H1 (cell line): ENCODE results near the gene UGT1A1.

Experiments used
- BCL11A ChIP-seq, 2 experiments: IDR thresholded peaks; one replicate each; pipeline ENCODE4 v1.6.1; 2011; ENCODE audit warnings: low read depth in 2 of 2, low read length in 2 of 2, mild to moderate bottlenecking in 2 of 2
- SRF ChIP-seq: IDR thresholded peaks from 2 replicates; pipeline ENCODE4 v1.6.1; 2011; ENCODE audit warnings: mild to moderate bottlenecking, low read depth, low read length, moderate library complexity

DNA sequence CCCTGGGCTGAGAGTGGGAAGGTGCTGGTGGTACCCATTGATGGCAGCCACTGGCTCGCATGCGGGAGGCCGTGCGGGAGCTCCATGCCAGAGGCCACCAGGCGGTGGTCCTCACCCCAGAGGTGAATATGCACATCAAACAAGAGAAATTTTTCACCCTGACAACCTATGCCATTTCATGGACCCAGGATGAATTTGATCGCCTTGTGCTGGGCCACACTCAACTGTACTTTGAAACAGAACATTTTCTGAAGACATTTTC lies 12.9 kb upstream of the UGT1A1 start:
- no peak for TF ChIP-seq BCL11A (IDR thresholded peaks at IDR 0.05; ENCODE audit: low read depth in 2 of 2, low read length in 2 of 2)
- no peak for TF ChIP-seq SRF
